ENCODE data around the gene FGF11.

The FGF11 gene

GRCh38 chr17:7479213-7480088, 40.1 kb downstream of the FGF11 start, which contains the start of gene ZBTB4 (continued):
- TF ChIP-seq, protein P1, sequence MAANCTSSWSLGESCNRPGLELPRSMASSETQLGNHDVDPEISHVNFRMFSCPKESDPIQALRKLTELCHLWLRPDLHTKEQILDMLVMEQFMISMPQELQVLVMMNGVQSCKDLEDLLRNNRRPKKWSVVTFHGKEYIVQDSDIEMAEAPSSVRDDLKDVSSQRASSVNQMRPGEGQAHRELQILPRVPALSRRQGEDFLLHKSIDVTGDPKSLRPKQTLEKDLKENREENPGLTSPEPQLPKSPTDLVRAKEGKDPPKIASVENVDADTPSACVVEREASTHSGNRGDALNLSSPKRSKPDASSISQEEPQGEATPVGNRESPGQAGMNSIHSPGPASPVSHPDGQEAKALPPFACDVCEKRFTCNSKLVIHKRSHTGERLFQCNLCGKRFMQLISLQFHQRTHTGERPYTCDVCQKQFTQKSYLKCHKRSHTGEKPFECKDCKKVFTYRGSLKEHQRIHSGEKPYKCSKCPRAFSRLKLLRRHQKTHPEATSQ (tag by site-specific recombination; IDR thresholded peaks at IDR 0.05) = no peak
- TF ChIP-seq ZNF248 (tag by site-specific recombination; IDR thresholded peaks at IDR 0.05) (no peak), ZNF423 (tag by site-specific recombination; IDR thresholded peaks at IDR 0.05) (no peak), ZNF311 (tag by site-specific recombination; IDR thresholded peaks at IDR 0.05; ENCODE audit: borderline replicate concordance) (no peak), ZEB2 (tag by site-specific recombination; IDR thresholded peaks at IDR 0.05) (no peak), ZNF580 (tag by site-specific recombination; IDR thresholded peaks at IDR 0.05) (no peak), ZNF629 (tag by site-specific recombination; IDR thresholded peaks at IDR 0.05) (peak; percentile 8; the same call in 1 of the 2 replicates), SP7 (tag by site-specific recombination; IDR thresholded peaks at IDR 0.05) (peak; percentile 16; the same call in 1 of the 2 replicates), OSR2 (tag by site-specific recombination; IDR thresholded peaks at IDR 0.05) (no peak), ZNF660 (tag by site-specific recombination; IDR thresholded peaks at IDR 0.05) (no peak), ZNF175 (tag by site-specific recombination; IDR thresholded peaks at IDR 0.05) (no peak), RBAK (tag by site-specific recombination; IDR thresholded peaks at IDR 0.05) (no peak), ZNF530 (tag by site-specific recombination; IDR thresholded peaks at IDR 0.05; ENCODE audit: low read depth) (no peak), ZNF768 (tag by site-specific recombination; IDR thresholded peaks at IDR 0.05) (no peak), ZNF514 (tag by site-specific recombination; IDR thresholded peaks at IDR 0.05) (no peak), EGR2 (tag by site-specific recombination; IDR thresholded peaks at IDR 0.05; ENCODE audit: low read depth) (0 out of 2 replicates have a peak, but pooled peaks have one; percentile 1), ZNF701 (tag by site-specific recombination; IDR thresholded peaks at IDR 0.05) (no peak), ZNF121 (tag by site-specific recombination; IDR thresholded peaks at IDR 0.05) (no peak), ZNF513 (tag by site-specific recombination; IDR thresholded peaks at IDR 0.05) (no peak), ZNF521 (tag by site-specific recombination; IDR thresholded peaks at IDR 0.05) (no peak), ZFHX2 (tag by site-specific recombination; conservative IDR thresholded peaks at IDR 0.05) (no peak), ZNF362 (tag by site-specific recombination; IDR thresholded peaks at IDR 0.05) (no peak), ZNF274 (IDR thresholded peaks at IDR 0.05; ENCODE audit: low read length) (no peak), ZNF274 (tag by site-specific recombination; IDR thresholded peaks at IDR 0.05; ENCODE audit: borderline replicate concordance) (no peak), REPIN1 (tag by site-specific recombination; IDR thresholded peaks at IDR 0.05; ENCODE audit: low read depth) (no peak), ZNF280D (tag by site-specific recombination; IDR thresholded peaks at IDR 0.05) (no peak)
- TF ChIP-seq, protein P2, sequence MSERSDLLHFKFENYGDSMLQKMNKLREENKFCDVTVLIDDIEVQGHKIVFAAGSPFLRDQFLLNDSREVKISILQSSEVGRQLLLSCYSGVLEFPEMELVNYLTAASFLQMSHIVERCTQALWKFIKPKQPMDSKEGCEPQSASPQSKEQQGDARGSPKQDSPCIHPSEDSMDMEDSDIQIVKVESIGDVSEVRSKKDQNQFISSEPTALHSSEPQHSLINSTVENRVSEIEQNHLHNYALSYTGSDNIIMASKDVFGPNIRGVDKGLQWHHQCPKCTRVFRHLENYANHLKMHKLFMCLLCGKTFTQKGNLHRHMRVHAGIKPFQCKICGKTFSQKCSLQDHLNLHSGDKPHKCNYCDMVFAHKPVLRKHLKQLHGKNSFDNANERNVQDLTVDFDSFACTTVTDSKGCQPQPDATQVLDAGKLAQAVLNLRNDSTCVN (tag by site-specific recombination; optimal IDR thresholded peaks at IDR 0.05) = peak; percentile 40
- TF ChIP-seq, protein P3, sequence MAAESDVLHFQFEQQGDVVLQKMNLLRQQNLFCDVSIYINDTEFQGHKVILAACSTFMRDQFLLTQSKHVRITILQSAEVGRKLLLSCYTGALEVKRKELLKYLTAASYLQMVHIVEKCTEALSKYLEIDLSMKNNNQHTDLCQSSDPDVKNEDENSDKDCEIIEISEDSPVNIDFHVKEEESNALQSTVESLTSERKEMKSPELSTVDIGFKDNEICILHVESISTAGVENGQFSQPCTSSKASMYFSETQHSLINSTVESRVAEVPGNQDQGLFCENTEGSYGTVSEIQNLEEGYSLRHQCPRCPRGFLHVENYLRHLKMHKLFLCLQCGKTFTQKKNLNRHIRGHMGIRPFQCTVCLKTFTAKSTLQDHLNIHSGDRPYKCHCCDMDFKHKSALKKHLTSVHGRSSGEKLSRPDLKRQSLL (tag by site-specific recombination; IDR thresholded peaks at IDR 0.05) = peak; percentile 91
- TF ChIP-seq, protein P4, sequence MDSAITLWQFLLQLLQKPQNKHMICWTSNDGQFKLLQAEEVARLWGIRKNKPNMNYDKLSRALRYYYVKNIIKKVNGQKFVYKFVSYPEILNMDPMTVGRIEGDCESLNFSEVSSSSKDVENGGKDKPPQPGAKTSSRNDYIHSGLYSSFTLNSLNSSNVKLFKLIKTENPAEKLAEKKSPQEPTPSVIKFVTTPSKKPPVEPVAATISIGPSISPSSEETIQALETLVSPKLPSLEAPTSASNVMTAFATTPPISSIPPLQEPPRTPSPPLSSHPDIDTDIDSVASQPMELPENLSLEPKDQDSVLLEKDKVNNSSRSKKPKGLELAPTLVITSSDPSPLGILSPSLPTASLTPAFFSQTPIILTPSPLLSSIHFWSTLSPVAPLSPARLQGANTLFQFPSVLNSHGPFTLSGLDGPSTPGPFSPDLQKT (IDR thresholded peaks at IDR 0.05; ENCODE audit: borderline replicate concordance, low read depth, low read length) = no peak
